GM19438 (cell line): ENCODE results near the gene ITGA7.

Experiments
- ATAC-seq: cut with Tn5 transposase; IDR thresholded peaks from one replicate; pipeline ENCODE4 v1.9.1; 2021; ENCODE audit warnings: low read depth; ENCODE audit not compliant: unreplicated experiment

The ITGA7 gene

GRCh38 chr12:55720894-55721444 is 13.3 kb upstream of the ITGA7 start:
- ATAC-seq: no peak

GRCh38 chr12:55720071-55720564 is 12.4 kb upstream of the ITGA7 start, which contains the start of gene RDH5:
TSS of gene RDH5 (plus strand) at chr12:55720393. CDS start at chr12:55721185, 792 bp downstream.
- ATAC-seq: no peak

- no peak for ATAC-seq
Measured at GRCh38 chr12:55719371-55719770, 11.7 kb upstream of the ITGA7 start.

- no peak for ATAC-seq
Measured at GRCh38 chr12:55718624-55719275, 11.0 kb upstream of the ITGA7 start.

- no peak for ATAC-seq
Measured at GRCh38 chr12:55718015-55718414, 10.3 kb upstream of the ITGA7 start.

- no peak for ATAC-seq
Measured at GRCh38 chr12:55717011-55718007, 9.6 kb upstream of the ITGA7 start.

GRCh38 chr12:55716582-55716957 is 8.9 kb upstream of the ITGA7 start:
- peak; percentile 32 for ATAC-seq

- peak; percentile 96 for ATAC-seq
Measured at GRCh38 chr12:55715833-55716581, 8.3 kb upstream of the ITGA7 start, which contains the start of gene BLOC1S1. TSS of gene BLOC1S1 (plus strand) at chr12:55716046. CDS start at chr12:55716052, 6 bp downstream.

- no peak for ATAC-seq
Measured at GRCh38 chr12:55715169-55715764, 7.6 kb upstream of the ITGA7 start.

GRCh38 chr12:55713721-55714120 is 6.0 kb upstream of the ITGA7 start:
- ATAC-seq: no peak

- ATAC-seq: no peak
Measured at GRCh38 chr12:55712700-55713415, 5.2 kb upstream of the ITGA7 start.

GRCh38 chr12:55711786-55712553 is 4.3 kb upstream of the ITGA7 start:
- no peak for ATAC-seq

GRCh38 chr12:55708695-55709233 is 1.1 kb upstream of the ITGA7 start:
- no peak for ATAC-seq

- ATAC-seq: no peak
Measured at GRCh38 chr12:55707219-55707671, 459 bp downstream of the ITGA7 start.

- ATAC-seq: no peak
Measured at GRCh38 chr12:55706568-55707218, 1.0 kb downstream of the ITGA7 start.

GRCh38 chr12:55705782-55706402 is 1.8 kb downstream of the ITGA7 start:
- no peak for ATAC-seq
